HG02588 (cell line): ENCODE measurements around the gene TPX2.
A peak's percentile ranks its signal among the peaks of the same experiment; 100 is the strongest.

Source experiments
- ATAC-seq: cut with Tn5 transposase; IDR thresholded peaks from one replicate; pipeline ENCODE4 v1.9.1; 2021; ENCODE audit warnings: mild to moderate bottlenecking, moderate library complexity; ENCODE audit not compliant: unreplicated experiment

The TPX2 gene

DNA sequence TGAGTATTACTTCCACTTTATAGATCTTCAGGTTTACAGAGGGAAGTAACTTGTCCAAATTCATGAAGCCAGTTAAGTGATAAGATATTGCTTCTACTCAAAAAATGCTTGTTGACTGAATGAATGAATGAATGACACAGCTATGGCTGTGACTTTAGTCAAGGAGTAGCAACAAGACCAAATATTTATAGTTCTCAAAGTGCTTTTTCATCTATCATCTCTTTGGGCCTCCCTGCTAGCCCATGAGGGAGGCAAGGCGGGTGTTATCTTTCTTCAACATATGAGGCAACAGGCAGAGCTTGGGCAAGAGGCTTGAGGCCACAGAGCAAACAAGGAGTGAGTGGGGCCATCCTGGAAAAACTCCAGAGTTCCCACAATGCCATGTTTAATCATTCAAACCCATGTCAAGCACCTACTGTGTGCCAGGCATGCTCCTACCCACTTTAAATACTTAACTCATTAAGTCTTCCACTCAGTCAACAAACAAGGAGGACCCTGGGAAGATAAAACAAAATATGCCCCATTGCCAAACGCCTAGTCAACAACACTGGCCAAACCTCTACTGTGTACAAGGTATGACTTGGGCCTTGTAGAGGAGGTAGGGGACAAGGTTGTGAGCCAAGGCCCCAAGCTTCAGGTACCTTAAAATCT, 32.4 kb upstream of the TPX2 start:
- no peak for ATAC-seq

DNA sequence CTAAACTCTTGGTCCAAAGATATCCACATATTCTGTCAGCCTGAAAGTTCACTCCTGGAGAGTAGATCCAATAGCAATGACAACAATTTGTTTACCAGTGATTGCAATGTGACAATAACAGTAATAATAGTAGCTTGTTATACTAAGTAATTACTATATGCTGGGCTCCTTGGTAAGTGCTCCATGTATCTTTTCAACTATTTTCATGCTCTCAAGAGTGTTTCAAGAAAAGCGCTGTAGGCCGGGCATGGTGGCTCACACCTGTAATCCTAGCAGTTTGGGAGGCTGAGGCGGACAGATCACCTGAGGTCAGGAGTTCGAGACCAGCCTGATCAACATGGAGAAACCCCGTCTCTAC, 31.9 kb upstream of the TPX2 start:
- ATAC-seq, result no peak

DNA sequence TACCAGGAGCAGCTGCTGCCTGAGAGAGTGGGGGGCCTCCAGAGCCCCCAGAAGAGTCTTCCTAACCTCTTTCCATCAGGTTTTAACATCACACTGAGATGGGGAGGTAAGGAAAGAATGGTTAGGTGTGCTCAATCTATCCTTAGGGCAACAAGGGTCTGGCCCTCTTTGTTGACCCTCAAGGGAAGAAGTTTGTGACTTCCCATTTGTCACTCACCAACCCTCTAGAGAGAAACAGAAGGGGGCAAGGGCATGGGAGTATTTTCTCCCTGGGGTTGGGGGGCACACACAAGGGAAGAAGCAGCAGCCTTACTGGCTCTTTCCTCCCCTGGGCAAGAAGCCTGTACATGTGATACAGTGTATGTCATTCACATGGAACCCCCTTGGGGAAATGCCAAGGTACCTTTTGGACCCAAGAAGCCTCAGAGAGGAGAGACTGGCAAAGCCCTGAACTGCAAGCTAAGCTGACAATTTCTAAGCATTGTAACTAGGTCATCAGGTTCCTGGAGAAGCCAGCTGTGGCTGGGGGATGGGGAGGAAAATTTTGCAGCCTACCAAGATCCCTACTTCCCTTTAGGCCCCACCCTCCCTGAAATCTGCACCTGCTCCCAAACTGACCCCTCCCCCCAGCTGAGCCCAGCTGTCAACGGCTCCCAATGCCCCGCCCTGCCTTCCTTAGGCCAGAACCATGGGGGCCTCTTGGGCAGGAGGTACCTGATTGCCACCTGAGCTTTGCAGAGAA, 30.9 kb upstream of the TPX2 start:
- no peak for ATAC-seq

GRCh38 chr20:31708736-31709534, 30.2 kb upstream of the TPX2 start:
- no peak for ATAC-seq

DNA sequence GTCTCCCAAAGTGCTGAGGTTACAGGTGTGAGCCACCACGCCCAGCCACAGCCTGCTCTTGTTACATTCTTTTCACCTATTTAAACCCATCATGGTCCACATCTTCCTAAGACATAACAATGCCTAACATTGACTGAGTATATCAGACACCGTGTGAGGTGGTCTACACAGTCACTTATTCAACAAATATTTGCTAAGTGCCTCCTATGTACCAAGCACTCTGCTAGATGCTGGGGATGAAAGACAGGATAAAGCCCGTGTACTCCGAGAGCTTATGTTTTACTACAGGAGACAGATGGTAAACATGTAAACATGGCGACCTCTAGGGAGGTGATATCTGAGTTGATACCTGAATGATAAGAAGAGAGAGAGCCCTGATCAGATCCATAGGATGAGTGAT, 29.2 kb upstream of the TPX2 start:
- no peak for ATAC-seq

DNA sequence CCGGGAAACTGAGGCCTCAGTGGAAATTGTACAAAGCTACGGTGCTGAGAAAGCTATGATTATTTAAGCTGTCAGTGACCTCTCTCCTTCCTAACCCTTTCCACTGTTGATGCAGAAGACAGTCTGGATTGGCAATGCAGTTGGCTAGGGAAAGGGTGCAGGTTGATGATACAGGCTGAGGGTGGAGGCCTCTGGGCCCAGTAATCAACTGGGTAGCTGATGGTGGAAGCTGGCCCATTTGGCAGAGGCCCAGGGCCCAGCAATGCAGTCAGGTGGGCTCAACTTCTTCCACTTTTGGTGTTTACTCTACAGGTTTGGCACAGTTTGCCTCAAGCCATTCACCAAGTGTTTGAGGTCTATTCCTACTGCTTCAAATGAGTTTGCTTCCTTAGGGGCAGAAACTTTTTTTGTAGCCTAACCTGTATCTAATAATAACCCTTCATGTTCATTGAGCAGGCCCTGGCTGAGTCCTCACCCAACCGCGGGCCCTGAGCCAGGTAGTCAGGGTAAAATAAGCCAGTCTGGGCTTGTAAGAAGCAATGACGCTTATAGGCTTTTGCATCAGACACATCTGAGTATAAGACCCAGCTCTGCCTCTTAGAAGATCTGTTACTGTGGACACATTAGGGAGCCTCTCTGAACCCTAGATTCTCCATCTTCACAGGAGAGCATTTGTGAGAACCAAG, 28.5 kb upstream of the TPX2 start:
- ATAC-seq, result no peak

GRCh38 chr20:31711179-31712111, 27.6 kb upstream of the TPX2 start:
- ATAC-seq, result no peak

GRCh38 chr20:31712112-31712553, 27.0 kb upstream of the TPX2 start:
- no peak for ATAC-seq

DNA sequence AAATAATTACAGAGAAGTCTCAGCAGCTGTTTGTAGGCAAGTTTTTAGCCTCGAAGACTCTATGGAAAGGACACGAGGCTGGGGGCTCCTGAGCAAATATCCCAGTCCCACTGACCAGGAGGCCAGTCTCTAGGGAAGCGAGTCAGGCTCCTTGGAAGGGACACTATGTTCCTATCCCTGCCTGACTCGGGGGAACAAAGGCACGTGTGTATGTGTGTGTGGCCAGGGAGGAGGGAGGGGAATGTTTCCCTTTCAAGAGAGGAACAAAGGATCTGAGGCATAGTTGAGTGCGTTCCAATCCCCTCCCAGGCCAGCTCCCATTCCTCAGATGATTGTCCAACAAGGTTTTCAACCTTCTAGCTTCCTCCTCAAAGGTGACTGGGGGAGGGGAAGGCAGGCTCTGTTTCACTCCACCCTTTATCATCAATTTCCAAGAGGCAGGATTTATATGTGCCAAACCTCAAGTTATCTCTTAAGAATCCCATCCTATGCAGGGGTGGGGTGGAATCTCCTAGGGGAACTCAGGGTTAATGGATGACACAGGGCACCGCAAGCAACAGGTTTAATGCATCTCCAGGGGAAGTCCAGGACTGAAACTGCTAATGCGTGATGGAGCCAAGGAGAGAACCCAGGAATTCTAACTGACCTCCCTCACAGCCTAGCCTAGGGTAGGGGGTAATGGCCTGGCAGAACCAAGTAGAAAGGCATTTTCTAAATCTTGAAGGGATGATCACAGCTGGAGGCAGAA, 26.4 kb upstream of the TPX2 start:
- ATAC-seq, result no peak

DNA sequence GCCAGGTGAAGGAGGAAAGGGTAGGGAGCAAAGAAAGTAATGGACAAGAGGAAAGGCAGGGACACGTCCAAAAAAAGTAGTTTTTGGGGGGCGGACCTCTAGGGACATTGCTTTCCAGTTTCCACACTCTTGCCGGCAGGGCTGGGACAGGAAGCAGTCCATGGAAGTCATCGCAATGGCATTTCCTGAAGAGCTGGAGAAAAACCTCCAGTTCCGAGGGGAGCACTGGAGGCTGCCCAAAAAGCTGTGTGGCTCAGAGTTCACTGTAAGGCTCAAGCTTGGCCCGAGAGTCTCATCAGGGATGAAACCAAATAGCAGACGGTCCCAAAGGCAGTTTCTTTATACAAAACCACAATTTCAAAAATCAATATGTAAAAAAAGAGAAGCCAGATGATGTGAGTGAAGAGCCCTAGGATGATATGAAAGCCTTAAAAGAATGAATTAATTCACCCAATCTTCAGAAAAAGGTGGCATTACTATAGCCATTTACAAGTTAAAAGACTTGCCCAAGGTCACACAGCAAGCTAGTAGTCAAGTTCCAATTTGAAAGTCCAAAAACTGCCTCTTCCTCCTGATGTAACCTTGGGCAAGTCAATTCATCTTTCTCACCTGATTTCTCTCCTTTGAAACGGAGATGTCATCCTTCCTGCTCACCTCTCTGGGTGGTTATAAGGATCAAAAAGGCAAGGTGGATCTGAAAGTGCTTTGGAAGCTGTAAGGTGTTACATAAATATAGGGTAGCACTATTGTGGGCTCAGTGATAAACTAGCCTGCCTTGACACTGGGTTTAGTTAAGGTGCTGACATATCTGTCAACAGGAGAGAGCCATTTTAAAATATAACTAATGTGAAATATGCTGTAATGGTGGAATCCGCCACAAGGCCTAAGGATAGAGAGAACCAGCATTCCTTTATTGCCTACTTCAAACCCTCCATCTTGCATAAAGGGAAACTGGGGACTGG, 25.5 kb upstream of the TPX2 start:
- ATAC-seq, result no peak

GRCh38 chr20:31715766-31716165, 23.3 kb upstream of the TPX2 start:
- no peak for ATAC-seq

GRCh38 chr20:31716351-31716750, 22.7 kb upstream of the TPX2 start:
- no peak for ATAC-seq

DNA sequence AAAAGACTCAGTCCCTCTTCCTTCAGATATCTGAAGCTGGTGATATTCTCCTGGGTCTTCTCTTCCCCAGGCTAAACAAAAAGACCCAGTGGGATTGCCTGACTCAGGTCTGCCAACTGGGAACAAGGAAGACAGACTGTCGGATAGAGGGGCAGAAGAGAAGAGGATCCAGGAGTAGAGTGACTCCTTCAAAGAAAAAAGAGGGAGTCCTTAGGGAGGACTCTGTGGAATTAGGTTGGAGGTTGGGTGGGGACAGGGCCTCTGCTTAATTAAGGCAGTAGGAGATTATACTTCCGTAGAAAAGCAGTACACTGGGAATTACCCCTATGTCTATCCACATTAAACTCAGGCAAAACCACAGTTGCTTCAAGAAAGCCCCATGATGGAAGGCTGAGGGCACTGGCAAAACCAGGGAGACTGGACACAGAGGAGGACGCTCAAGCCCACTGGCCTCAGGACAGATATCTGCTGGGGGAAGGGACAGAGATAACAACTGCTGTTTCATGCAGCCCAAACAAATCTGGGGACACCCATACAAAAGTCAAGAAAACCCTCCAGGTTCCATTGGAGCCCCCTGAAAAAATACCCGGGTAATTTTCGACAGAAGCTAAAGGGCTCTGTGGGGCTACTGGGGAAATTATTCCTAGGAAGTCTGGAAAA, 22.1 kb upstream of the TPX2 start:
- ATAC-seq, result peak; percentile 22

DNA sequence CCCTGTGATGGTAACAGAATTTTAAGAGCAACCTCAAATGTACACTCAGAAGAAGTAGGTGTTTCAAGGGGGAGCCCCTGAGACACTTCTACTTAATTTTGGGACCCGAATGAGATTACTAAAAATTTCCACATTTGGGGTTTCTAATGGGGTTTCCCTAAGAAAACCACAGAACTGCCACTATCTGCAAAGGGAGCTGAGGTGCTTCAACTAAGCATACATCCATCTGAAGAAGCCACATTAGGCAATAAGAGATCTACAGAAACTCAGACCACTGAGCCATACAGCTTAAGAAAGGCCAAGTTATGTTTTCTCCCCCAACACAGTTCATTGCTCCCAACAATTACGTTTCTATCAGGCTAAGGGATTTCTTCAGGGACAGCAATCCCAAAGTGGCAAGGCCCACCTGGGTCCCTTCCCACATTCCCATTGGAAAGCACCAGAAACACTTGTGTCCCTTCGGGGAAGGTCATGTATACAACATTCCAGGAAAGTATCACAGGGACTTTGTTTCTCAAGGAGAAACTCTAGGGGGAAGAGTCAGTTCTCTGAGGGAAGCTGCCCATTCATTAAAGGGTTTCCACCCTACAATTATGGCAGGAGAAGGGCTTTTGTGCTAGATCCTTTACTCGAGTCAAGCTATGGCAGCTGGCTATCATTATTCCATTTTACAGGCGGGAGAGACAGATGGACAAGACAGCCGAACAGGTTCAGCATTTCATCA, 21.4 kb upstream of the TPX2 start:
- ATAC-seq, result peak; percentile 44

GRCh38 chr20:31718952-31719643, 20.0 kb upstream of the TPX2 start:
- no peak for ATAC-seq

DNA sequence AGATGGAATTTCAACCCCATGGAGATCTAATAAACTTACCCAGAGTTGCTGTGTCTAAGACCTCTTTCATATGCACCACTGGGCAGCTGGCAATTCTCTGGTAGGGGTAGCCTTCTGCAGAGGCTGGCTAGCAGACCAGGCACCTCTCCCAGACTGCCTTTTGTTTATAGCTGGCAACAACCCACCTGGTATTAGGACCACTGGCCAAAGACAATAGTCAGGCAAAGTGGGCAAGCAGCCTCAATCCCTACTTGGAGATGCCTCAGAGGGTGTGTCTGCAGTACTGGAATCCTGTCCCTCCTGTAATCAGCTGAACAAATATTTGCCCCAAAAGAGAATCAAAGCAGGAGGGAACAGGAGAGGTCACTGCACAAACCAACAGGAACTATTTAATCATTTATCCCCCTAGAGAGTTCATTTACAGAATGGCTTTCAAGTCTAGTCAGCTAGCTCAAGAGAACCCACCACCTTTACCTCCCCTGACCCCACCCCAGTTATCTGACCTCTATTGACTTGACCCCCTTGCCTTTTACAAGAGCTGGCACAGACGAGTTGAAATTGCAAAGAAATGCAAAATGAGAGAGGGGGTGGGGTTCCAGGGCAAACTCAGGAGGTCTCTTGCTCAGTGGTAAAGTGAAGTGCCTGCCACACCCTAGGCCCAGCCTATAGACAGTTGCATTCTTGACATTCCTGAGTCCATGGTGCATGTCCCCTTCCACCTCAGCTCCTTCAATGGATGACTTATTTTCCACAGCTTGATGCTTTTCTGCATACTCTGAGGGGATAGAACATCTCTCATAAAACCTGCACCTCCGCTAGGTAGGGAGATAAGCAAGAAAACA, 19.2 kb upstream of the TPX2 start:
- ATAC-seq, result no peak
